ENCODE measurements around the gene CRYM. TPM values are rescaled to one million over a fixed set of nuclear protein-coding genes. Genes with fewer than 3 reads are reported as not detected.

The CRYM gene
- total RNA-seq, 1 experiment from 2014 or later, result 12.9 TPM

DNA sequence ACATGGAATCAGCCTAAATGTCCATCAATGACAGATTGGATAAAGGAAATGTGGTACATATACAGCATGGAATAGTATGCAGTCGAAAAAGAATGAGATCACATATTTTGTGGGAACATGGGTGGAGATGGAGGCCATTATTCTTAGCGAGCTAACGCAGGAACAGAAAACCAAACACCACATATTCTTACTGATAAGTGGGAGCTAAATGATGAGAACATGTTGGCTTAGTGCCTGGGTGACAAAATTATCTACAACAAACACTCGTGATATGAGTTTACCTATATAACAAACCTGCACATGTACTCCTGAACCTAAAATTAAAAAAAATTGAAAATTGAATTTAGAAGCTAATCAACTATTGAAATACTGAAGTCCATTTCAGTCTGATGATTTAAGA, 38.4 kb downstream of the CRYM start:
- Mint-ChIP-seq H3K36me3 (no peaks in the 10 kb centered on the region), H3K4me1 (no peaks in the 10 kb centered on the region), H3K9me3 (no peaks in the 10 kb centered on the region), H3K27me3 (ENCODE audit: low read depth) (no peaks in the 10 kb centered on the region), H3K27ac (no peak overlapping the region), H3K4me3 (no peak overlapping the region)
- ChIA-PET POLR2A (no interaction called here), CTCF (no interaction called here)
- TF ChIP-seq ESRRA (CRISPR knock-in tag; IDR thresholded peaks at IDR 0.05; ENCODE audit: borderline replicate concordance), result no peak
- no peak for TF ChIP-seq FOXP1 (CRISPR knock-in tag; IDR thresholded peaks at IDR 0.05; ENCODE audit: borderline replicate concordance)
- TF ChIP-seq, protein P1, sequence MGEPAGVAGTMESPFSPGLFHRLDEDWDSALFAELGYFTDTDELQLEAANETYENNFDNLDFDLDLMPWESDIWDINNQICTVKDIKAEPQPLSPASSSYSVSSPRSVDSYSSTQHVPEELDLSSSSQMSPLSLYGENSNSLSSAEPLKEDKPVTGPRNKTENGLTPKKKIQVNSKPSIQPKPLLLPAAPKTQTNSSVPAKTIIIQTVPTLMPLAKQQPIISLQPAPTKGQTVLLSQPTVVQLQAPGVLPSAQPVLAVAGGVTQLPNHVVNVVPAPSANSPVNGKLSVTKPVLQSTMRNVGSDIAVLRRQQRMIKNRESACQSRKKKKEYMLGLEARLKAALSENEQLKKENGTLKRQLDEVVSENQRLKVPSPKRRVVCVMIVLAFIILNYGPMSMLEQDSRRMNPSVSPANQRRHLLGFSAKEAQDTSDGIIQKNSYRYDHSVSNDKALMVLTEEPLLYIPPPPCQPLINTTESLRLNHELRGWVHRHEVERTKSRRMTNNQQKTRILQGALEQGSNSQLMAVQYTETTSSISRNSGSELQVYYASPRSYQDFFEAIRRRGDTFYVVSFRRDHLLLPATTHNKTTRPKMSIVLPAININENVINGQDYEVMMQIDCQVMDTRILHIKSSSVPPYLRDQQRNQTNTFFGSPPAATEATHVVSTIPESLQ (CRISPR knock-in tag; IDR thresholded peaks at IDR 0.05), result no peak
- no peak for TF ChIP-seq SOX15 (CRISPR knock-in tag; IDR thresholded peaks at IDR 0.05)
- no peak for TF ChIP-seq ZNF138 (CRISPR knock-in tag; conservative IDR thresholded peaks at IDR 0.05)
- no peak for TF ChIP-seq ZNF232 (CRISPR knock-in tag; IDR thresholded peaks at IDR 0.05)
- TF ChIP-seq OVOL2 (CRISPR knock-in tag; IDR thresholded peaks at IDR 0.05; ENCODE audit: borderline replicate concordance), result no peak
- no peak for TF ChIP-seq IRF2 (CRISPR knock-in tag; IDR thresholded peaks at IDR 0.05; ENCODE audit: borderline replicate concordance, low read depth)
- TF ChIP-seq ZNF317 (CRISPR knock-in tag; IDR thresholded peaks at IDR 0.05; ENCODE audit: borderline replicate concordance, low read depth), result no peak
- TF ChIP-seq, protein P2, sequence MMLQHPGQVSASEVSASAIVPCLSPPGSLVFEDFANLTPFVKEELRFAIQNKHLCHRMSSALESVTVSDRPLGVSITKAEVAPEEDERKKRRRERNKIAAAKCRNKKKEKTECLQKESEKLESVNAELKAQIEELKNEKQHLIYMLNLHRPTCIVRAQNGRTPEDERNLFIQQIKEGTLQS (CRISPR knock-in tag; conservative IDR thresholded peaks at IDR 0.05), result no peak
- no peak for TF ChIP-seq TP53 (CRISPR knock-in tag; IDR thresholded peaks at IDR 0.05)
- no peak for TF ChIP-seq ETV6 (CRISPR knock-in tag; IDR thresholded peaks at IDR 0.05)
- no peak for TF ChIP-seq JUN (CRISPR knock-in tag; IDR thresholded peaks at IDR 0.05)
- TF ChIP-seq ATF1 (CRISPR knock-in tag; IDR thresholded peaks at IDR 0.05), result no peak
- no peak for TF ChIP-seq EMX1 (CRISPR knock-in tag; IDR thresholded peaks at IDR 0.05)
- ATAC-seq (no peak), DNase-seq (ENCODE audit: low spot score) (no peak)

DNA sequence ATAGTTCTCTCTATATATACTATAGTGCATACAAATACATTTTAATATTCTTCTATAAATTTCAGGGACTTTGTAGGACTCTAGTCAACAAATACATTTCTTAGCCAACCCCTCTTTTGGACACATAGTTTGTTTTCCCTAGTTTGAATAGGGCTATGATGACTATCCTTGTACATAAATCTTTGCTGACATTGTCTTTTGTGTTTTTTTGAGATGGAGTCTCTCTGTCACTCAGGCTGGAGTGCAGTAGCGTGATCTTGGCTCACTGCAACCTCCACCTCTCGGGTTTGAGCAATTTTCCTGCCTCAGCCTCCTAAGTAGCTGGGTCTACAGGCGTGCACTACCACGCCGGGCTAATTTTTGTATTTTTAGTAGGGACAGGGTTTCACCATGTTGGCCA, 41.3 kb downstream of the CRYM start:
- Mint-ChIP-seq H3K27ac (no peak overlapping the region), H3K36me3 (no peaks in the 10 kb centered on the region), H3K27me3 (ENCODE audit: low read depth) (no peaks in the 10 kb centered on the region), H3K9me3 (no peaks in the 10 kb centered on the region), H3K4me1 (no peaks in the 10 kb centered on the region), H3K4me3 (no peak overlapping the region)
- no peak for ATAC-seq
- POLR2A ChIA-PET, result interaction anchor here (0.5 kb wide), 1 partner anchor 20 kb away, joined by 3 read pairs; no protein-coding TSS in a partner anchor
- no peak for DNase-seq (ENCODE audit: low spot score)
- CTCF ChIA-PET, result no interaction called here
- TF ChIP-seq, protein P3, sequence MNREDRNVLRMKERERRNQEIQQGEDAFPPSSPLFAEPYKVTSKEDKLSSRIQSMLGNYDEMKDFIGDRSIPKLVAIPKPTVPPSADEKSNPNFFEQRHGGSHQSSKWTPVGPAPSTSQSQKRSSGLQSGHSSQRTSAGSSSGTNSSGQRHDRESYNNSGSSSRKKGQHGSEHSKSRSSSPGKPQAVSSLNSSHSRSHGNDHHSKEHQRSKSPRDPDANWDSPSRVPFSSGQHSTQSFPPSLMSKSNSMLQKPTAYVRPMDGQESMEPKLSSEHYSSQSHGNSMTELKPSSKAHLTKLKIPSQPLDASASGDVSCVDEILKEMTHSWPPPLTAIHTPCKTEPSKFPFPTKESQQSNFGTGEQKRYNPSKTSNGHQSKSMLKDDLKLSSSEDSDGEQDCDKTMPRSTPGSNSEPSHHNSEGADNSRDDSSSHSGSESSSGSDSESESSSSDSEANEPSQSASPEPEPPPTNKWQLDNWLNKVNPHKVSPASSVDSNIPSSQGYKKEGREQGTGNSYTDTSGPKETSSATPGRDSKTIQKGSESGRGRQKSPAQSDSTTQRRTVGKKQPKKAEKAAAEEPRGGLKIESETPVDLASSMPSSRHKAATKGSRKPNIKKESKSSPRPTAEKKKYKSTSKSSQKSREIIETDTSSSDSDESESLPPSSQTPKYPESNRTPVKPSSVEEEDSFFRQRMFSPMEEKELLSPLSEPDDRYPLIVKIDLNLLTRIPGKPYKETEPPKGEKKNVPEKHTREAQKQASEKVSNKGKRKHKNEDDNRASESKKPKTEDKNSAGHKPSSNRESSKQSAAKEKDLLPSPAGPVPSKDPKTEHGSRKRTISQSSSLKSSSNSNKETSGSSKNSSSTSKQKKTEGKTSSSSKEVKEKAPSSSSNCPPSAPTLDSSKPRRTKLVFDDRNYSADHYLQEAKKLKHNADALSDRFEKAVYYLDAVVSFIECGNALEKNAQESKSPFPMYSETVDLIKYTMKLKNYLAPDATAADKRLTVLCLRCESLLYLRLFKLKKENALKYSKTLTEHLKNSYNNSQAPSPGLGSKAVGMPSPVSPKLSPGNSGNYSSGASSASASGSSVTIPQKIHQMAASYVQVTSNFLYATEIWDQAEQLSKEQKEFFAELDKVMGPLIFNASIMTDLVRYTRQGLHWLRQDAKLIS (CRISPR knock-in tag; IDR thresholded peaks at IDR 0.05; ENCODE audit: borderline replicate concordance), result no peak
- TF ChIP-seq, protein P4, sequence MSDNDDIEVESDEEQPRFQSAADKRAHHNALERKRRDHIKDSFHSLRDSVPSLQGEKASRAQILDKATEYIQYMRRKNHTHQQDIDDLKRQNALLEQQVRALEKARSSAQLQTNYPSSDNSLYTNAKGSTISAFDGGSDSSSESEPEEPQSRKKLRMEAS (CRISPR knock-in tag; IDR thresholded peaks at IDR 0.05), result no peak
- TF ChIP-seq FOXK1 (CRISPR knock-in tag; IDR thresholded peaks at IDR 0.05) (no peak), CREB1 (CRISPR knock-in tag; IDR thresholded peaks at IDR 0.05) (no peak), GABPB1 (CRISPR knock-in tag; IDR thresholded peaks at IDR 0.05) (no peak), ZNF138 (CRISPR knock-in tag; conservative IDR thresholded peaks at IDR 0.05) (no peak), SMAD4 (CRISPR knock-in tag; IDR thresholded peaks at IDR 0.05) (no peak), RELA (CRISPR knock-in tag; IDR thresholded peaks at IDR 0.05; ENCODE audit: borderline replicate concordance) (no peak)
- TF ChIP-seq, protein P5, sequence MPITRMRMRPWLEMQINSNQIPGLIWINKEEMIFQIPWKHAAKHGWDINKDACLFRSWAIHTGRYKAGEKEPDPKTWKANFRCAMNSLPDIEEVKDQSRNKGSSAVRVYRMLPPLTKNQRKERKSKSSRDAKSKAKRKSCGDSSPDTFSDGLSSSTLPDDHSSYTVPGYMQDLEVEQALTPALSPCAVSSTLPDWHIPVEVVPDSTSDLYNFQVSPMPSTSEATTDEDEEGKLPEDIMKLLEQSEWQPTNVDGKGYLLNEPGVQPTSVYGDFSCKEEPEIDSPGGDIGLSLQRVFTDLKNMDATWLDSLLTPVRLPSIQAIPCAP (CRISPR knock-in tag; IDR thresholded peaks at IDR 0.05), result no peak
- TF ChIP-seq, protein P6, sequence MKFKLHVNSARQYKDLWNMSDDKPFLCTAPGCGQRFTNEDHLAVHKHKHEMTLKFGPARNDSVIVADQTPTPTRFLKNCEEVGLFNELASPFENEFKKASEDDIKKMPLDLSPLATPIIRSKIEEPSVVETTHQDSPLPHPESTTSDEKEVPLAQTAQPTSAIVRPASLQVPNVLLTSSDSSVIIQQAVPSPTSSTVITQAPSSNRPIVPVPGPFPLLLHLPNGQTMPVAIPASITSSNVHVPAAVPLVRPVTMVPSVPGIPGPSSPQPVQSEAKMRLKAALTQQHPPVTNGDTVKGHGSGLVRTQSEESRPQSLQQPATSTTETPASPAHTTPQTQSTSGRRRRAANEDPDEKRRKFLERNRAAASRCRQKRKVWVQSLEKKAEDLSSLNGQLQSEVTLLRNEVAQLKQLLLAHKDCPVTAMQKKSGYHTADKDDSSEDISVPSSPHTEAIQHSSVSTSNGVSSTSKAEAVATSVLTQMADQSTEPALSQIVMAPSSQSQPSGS (CRISPR knock-in tag; IDR thresholded peaks at IDR 0.05; ENCODE audit: borderline replicate concordance, low read depth), result no peak
- TF ChIP-seq, protein P2 (CRISPR knock-in tag; conservative IDR thresholded peaks at IDR 0.05), result no peak

Measured in WTC11 (cell line).